ENCODE data around the gene TAF4. TPM values are rescaled to one million over a fixed set of nuclear protein-coding genes. Genes with fewer than 3 reads are reported as not detected.

Gene TAF4
- total RNA-seq, 4 donors from 2014 or later, result 12.0 to 19.9 (median 16.2) TPM

DNA sequence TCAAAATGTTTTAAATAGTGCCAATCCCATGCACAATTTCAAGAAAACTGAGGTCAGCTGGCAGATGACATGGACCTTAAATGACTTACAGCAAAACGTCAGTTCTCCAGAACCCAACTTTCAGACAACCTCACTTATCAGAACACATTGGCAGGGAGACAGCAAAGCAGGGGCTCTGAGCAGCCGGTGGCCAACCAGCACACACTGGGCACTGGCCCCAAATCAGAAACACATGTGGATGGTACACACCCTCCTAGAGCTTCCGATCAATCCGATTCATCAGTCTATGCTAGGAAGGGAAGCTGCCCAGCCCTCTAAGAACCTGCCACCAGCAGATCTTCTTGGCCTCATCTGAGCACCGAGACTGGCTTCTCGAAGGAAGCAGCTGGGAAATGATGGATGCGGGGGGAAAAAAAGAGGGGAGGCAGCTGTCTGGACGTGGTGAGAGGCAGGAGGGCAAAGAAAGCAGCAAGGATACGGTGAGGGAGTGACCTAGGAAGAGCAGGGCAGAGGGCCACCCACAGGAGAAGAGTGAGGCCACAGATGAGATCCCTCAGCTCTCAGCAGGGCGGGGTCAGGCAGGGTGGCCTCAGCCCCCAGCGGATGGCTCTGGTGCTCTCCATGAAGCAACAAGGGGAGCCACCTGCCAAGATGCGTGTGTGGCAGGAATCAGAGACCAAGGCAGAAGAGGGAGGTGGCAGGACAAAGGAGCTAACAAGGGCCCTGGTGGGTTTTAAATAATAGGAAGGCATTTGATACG is 32.9 kb downstream of the TAF4 start:
- intact Hi-C loops (cut with DNase I), result no loop called here
- WGBS, result 73% methylated on average over 11 of the region's 13 CpGs
- Histone ChIP-seq H3K4me1 (peaks cover 13 to 38% (median 18%) of the 10 kb centered on the region in 4 donors), H3K4me3 (no peak overlapping the region), H3K27ac (replicated peaks in 1 of 4) (no peak overlapping the region), H3K9me3 (no peaks in the 10 kb centered on the region), H3K27me3 (no peaks in the 10 kb centered on the region), H3K36me3 (no peaks in the 10 kb centered on the region)
- TF ChIP-seq EP300 (IDR thresholded peaks at IDR 0.05) (no peak), CTCF (IDR thresholded peaks at IDR 0.05) (no peak), POLR2A (IDR thresholded peaks at IDR 0.05; ENCODE audit: low read depth) (no peak), POLR2AphosphoS5 (IDR thresholded peaks at IDR 0.05) (no peak)
- DNase-seq (ENCODE audit: extremely low spot score), result no peak

DNA sequence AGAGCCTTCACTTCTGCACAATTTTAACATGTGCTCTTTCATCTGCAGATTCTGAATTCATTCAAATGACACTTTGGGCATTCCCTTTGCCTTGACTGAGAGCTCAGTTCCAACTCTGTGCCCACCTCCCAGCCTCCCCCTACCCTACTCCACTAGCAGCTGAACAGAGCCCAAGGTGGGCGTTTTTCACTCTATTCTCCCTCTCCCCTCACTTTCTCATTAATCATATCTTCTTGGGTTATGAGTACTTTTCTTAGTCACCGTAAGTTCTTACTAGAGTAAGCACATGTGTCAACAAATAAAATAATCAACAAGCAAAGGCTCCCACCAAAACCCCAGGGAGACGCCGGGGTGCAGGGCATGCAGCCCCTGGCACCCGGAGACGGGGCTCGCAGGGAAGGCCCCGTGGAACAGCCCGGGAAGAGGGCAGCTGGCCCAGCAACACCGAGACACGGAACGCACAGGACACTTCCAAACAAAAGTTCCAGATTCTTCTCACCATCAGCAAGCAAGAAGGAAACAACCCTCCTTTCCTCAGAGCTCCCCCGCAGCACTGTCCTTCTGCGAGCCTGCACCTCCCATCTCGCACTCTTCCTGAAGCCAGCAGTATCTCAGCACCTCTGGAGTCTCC is 34.1 kb downstream of the TAF4 start:
- DNase-seq (ENCODE audit: extremely low spot score), result no peak
- intact Hi-C loops (cut with DNase I), result no loop called here
- Histone ChIP-seq H3K4me1 (peaks cover 19 to 47% (median 30%) of the 10 kb centered on the region in 4 donors), H3K36me3 (no peaks in the 10 kb centered on the region), H3K27me3 (no peaks in the 10 kb centered on the region), H3K4me3 (no peak overlapping the region), H3K9me3 (no peaks in the 10 kb centered on the region), H3K27ac (replicated peaks in 1 of 4) (no peak overlapping the region)
- TF ChIP-seq POLR2AphosphoS5 (IDR thresholded peaks at IDR 0.05), result no peak
- TF ChIP-seq CTCF (IDR thresholded peaks at IDR 0.05), result no peak
- TF ChIP-seq EP300 (IDR thresholded peaks at IDR 0.05), result no peak
- TF ChIP-seq POLR2A (IDR thresholded peaks at IDR 0.05; ENCODE audit: low read depth), result no peak
- WGBS, result 91% methylated on average over 15 of the region's 15 CpGs

DNA sequence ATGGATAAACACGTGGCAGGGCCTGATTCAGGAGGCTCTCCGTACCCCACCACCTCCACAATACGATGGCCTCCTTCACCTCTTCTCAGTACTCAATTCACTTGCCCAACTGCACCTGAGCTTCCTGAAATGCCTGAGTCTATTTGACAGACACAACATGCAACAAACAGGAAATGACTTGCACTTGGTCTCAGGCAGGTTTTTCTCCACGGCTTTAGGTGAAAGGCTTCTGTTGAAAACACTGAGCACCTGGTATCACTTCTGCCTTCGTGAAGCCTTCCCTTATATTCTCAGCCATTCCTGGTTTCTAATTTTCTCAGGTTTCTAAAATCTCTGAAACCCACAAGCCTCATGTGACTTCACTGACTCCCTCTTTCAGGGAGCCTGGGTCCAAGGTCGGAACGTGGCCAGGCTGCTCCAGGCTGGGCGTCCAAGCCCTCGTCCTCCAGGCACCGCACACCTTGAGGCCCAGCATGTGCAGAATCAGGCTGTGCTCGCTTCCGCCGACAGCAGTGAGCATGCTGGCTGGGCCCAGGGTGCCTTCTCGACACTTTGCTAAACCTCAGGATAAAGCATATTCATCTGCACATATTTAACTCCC is 34.7 kb downstream of the TAF4 start:
- intact Hi-C loops (cut with DNase I), result no loop called here
- TF ChIP-seq EP300 (IDR thresholded peaks at IDR 0.05) (no peak), CTCF (IDR thresholded peaks at IDR 0.05) (no peak), POLR2AphosphoS5 (IDR thresholded peaks at IDR 0.05) (no peak), POLR2A (IDR thresholded peaks at IDR 0.05; ENCODE audit: low read depth) (no peak)
- H3K36me3 ChIP-seq, result no peaks in the 10 kb centered on the region
- H3K27ac ChIP-seq (replicated peaks in 1 of 4), result no peak overlapping the region
- no peak for DNase-seq (ENCODE audit: extremely low spot score)
- H3K4me1 ChIP-seq, result peaks cover 25 to 49% (median 36%) of the 10 kb centered on the region in 4 donors
- no peaks in the 10 kb centered on the region for H3K27me3 ChIP-seq
- H3K9me3 ChIP-seq, result no peaks in the 10 kb centered on the region
- H3K4me3 ChIP-seq, result no peak overlapping the region
- WGBS, result 84% methylated on average over 14 of the region's 14 CpGs

DNA sequence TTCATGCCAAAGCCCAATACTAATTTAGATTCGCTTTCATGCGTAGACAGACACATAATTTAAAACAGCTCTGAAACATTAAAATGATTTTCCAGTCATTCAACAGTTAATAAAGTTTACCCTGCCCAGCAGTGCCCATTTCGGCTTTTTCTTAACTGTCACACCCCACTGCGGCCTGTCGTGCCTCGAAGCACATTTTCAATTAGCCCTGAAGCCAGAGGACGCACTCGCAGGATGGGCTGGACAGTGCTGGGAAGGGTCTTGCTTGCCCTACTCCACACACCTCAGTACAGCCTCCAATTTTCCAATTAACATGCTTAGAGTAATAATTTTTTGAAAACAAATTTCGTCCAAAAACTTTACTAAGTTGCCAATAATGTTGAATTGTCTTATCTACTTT is 35.3 kb downstream of the TAF4 start:
- peaks cover 31 to 54% (median 42%) of the 10 kb centered on the region in 4 donors for H3K4me1 ChIP-seq
- no peak overlapping the region for H3K4me3 ChIP-seq
- no peak for TF ChIP-seq POLR2AphosphoS5 (IDR thresholded peaks at IDR 0.05)
- no peaks in the 10 kb centered on the region for H3K9me3 ChIP-seq
- no peaks in the 10 kb centered on the region for H3K27me3 ChIP-seq
- WGBS, result 86% methylated on average over 9 of the region's 9 CpGs
- H3K36me3 ChIP-seq, result no peaks in the 10 kb centered on the region
- no peak for DNase-seq (ENCODE audit: extremely low spot score)
- intact Hi-C loops (cut with DNase I), result no loop called here
- no peak overlapping the region for H3K27ac ChIP-seq (replicated peaks in 1 of 4)

DNA sequence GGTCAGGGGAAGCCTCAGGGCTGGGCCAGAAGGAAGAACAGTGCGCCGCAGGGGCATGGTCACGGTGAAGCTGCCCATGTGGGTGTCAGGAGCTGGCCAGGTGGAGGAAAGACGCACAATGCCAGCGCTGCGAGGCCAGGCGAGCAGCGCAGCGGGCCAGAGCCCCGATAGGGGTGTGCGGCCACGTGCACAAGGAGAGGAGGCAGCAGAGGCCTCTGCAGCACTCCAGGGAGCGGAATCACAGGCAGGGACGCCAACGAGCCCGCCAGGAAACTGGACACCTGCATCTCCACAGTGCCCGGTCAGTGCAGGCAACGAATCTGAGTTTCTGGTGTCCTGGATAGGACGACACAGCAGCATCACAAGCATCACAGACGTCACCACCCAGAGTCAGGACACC is 35.7 kb downstream of the TAF4 start:
- Histone ChIP-seq H3K4me3 (no peak overlapping the region), H3K4me1 (peaks cover 34 to 58% (median 46%) of the 10 kb centered on the region in 4 donors), H3K36me3 (no peaks in the 10 kb centered on the region), H3K27me3 (no peaks in the 10 kb centered on the region), H3K27ac (replicated peaks in 1 of 4) (no peak overlapping the region), H3K9me3 (no peaks in the 10 kb centered on the region)
- DNase-seq (ENCODE audit: extremely low spot score), result no peak
- no peak for TF ChIP-seq EP300 (IDR thresholded peaks at IDR 0.05)
- TF ChIP-seq CTCF (IDR thresholded peaks at IDR 0.05), result no peak
- TF ChIP-seq POLR2AphosphoS5 (IDR thresholded peaks at IDR 0.05), result no peak
- no peak for TF ChIP-seq POLR2A (IDR thresholded peaks at IDR 0.05; ENCODE audit: low read depth)
- 89% methylated on average over 5 of the region's 20 CpGs for WGBS
- intact Hi-C loops (cut with DNase I), result loop anchor here (5.0 kb wide), 1 partner anchor 107 kb away; no protein-coding TSS in a partner anchor
